Nephron (organoid): ENCODE data around the gene TMEM238.

Experiments used
- H3K27ac Mint-ChIP-seq, 3 experiments: 2 replicates each; pipeline ENCODE4 v1.8.0; 2020; ENCODE audit warnings: mixed read lengths in 3 of 3, mild to moderate bottlenecking in 2 of 3, moderate library complexity in 1 of 3
- H3K27me3 Mint-ChIP-seq: 2 replicates; pipeline ENCODE4 v1.8.0; 2021; ENCODE audit warnings: low read depth, mild to moderate bottlenecking, moderate library complexity, mixed read lengths
- H3K36me3 Mint-ChIP-seq: 2 replicates; pipeline ENCODE4 v1.8.0; 2020; ENCODE audit warnings: low read depth, mixed read lengths
- H3K4me1 Mint-ChIP-seq: 2 replicates; pipeline ENCODE4 v1.8.0; 2020; ENCODE audit warnings: mixed read lengths
- H3K4me3 Mint-ChIP-seq, 3 experiments: 2 replicates each; pipeline ENCODE4 v1.8.0; 2020; ENCODE audit warnings: mild to moderate bottlenecking in 3 of 3, mixed read lengths in 3 of 3, moderate library complexity in 2 of 3
- H3K9me3 Mint-ChIP-seq: 2 replicates; pipeline ENCODE4 v1.8.0; 2020; ENCODE audit warnings: mixed read lengths
- TF ChIP-seq, protein P1 (sequence below), 3 experiments: fragments of 200-600 bp; sonication (generic); IDR thresholded peaks; one replicate each; pipeline ENCODE4 v1.5.0; 2021; ENCODE audit warnings: antibody characterized with exemption in 3 of 3; ENCODE audit not compliant: unreplicated experiment in 3 of 3

The TMEM238 gene

DNA sequence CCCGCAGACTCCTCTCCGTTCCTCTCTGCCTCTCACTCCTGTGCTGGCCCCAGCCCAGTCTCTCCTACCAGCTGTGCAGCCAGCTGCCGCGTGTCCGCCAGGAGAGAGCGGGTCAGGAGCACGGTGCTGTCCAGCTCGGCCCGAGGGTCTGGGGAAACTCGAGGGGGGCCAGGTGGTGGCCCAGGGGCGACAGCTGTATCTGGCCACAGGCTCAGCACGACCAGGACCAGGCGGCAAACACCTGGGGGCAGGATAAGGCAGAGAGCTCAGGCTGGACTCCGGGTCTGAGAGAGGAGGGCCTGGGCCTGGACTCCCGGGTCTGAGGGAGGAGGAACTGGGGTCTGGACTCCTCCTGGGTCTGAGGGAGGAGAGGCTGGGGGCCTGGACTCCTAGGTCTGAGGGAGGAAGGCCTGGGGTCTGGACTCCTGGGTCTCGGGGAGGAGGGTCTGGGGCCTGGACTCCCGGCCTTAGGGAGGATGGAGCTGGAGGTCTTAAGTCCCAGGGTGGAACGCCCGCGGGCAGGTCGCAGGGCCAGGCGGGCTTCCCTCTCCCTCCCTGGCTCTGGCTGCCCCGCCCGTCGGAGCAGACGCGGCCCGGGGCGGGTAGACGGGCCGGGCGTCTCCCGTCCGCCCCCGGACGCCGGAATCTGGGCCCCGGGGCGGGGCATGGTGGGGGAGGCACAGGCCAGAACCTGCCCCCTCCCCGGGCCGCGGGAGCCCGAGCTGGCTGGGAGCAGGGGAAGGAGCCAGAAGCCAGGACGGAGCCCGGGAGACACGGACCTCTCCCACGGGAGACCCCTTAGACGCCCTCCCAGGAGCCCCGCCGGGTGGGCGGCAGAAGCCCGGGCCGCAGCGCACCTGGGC lies 15.2 kb downstream of the TMEM238 start:
- TF ChIP-seq, protein P1, sequence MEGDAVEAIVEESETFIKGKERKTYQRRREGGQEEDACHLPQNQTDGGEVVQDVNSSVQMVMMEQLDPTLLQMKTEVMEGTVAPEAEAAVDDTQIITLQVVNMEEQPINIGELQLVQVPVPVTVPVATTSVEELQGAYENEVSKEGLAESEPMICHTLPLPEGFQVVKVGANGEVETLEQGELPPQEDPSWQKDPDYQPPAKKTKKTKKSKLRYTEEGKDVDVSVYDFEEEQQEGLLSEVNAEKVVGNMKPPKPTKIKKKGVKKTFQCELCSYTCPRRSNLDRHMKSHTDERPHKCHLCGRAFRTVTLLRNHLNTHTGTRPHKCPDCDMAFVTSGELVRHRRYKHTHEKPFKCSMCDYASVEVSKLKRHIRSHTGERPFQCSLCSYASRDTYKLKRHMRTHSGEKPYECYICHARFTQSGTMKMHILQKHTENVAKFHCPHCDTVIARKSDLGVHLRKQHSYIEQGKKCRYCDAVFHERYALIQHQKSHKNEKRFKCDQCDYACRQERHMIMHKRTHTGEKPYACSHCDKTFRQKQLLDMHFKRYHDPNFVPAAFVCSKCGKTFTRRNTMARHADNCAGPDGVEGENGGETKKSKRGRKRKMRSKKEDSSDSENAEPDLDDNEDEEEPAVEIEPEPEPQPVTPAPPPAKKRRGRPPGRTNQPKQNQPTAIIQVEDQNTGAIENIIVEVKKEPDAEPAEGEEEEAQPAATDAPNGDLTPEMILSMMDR (IDR thresholded peaks at IDR 0.05; ENCODE audit: unreplicated experiment in 3 of 3), result no peak
- H3K36me3 Mint-ChIP-seq, result no peaks in the 10 kb centered on the region
- H3K4me1 Mint-ChIP-seq, result peaks cover 12% of the 10 kb centered on the region
- no peaks in the 10 kb centered on the region for H3K9me3 Mint-ChIP-seq
- peaks cover 43% of the 10 kb centered on the region for H3K27me3 Mint-ChIP-seq
- no peak overlapping the region for H3K27ac Mint-ChIP-seq
- H3K4me3 Mint-ChIP-seq, result peak overlapping the region in 2 of 3 experiments; percentile 14 to 52

DNA sequence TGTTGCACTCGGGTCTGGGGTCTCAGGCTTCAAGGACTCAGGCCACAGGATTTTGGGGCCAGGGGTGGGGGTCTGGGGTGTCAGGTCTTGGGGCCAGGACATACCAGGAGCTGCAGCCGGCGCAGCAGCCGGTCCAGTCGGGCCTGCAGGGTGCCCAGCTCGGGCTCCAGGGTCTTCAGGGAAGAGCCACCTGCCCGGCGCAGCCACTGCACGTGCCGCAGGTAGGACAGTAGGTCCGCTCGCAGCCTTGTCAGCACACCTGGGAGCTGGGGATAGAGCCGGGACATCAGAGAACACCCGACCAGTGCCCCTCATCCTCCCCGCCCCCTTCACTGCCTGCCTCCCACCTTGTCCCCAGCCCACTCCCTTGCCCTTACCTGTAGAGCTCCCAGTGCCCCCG lies 16.0 kb downstream of the TMEM238 start:
- peaks cover 39% of the 10 kb centered on the region for H3K27me3 Mint-ChIP-seq
- H3K4me3 Mint-ChIP-seq, result no peak overlapping the region
- H3K9me3 Mint-ChIP-seq, result no peaks in the 10 kb centered on the region
- TF ChIP-seq, protein P1 (IDR thresholded peaks at IDR 0.05; ENCODE audit: unreplicated experiment in 3 of 3), result no peak
- H3K36me3 Mint-ChIP-seq, result no peaks in the 10 kb centered on the region
- peaks cover 7% of the 10 kb centered on the region for H3K4me1 Mint-ChIP-seq
- H3K27ac Mint-ChIP-seq, result no peak overlapping the region

DNA sequence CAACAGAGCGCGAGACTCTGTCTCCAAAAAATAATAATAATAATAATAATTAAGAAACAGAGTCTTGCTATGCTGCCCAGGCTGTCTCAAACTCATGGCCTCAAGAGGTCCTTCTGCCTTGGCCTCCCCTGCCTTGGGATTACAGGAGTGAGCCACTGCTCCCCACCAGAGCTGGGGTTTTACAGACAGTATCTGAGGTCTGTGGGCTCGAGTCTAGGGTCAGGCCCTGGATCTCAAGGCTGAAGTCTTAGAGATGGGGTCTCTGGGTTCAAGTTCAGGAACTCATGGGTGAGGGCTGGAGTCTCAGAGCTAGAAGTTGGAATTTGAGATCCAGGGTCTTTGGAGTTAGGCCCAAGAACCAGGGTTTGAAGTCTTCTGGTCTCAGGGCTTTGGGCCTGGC lies 17.3 kb downstream of the TMEM238 start:
- Mint-ChIP-seq H3K4me3 (peak overlapping the region in 1 of 3 experiments; percentile 49), H3K27me3 (peaks cover 34% of the 10 kb centered on the region), H3K36me3 (no peaks in the 10 kb centered on the region), H3K9me3 (no peaks in the 10 kb centered on the region), H3K27ac (no peak overlapping the region), H3K4me1 (peaks cover 7% of the 10 kb centered on the region)
- TF ChIP-seq, protein P1 (IDR thresholded peaks at IDR 0.05; ENCODE audit: unreplicated experiment in 3 of 3), result no peak

DNA sequence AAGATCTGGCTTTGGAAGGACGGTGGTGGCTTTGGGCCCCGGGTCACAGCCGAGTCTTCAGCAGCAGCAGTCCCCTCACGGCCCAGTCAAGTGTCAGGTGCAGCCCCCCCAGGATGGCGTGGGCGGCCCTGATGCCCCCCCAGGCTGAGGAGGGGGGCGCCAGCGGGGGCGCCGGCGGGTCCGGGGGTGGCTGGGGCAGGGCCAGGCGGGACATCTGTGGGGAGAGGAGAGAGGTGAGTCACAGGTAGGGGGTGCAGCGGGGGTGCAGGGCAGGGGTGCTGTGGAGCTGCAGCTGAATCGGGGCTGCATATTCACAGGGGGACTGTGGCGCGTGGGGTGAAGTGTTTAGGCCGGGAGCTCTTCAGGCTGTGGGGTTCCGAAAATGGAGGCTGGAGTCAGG lies 18.1 kb downstream of the TMEM238 start:
- Mint-ChIP-seq H3K36me3 (no peaks in the 10 kb centered on the region), H3K9me3 (no peaks in the 10 kb centered on the region), H3K27ac (no peak overlapping the region), H3K4me1 (peaks cover 6% of the 10 kb centered on the region), H3K4me3 (no peak overlapping the region), H3K27me3 (peaks cover 26% of the 10 kb centered on the region)
- TF ChIP-seq, protein P1 (IDR thresholded peaks at IDR 0.05; ENCODE audit: unreplicated experiment in 3 of 3), result no peak

DNA sequence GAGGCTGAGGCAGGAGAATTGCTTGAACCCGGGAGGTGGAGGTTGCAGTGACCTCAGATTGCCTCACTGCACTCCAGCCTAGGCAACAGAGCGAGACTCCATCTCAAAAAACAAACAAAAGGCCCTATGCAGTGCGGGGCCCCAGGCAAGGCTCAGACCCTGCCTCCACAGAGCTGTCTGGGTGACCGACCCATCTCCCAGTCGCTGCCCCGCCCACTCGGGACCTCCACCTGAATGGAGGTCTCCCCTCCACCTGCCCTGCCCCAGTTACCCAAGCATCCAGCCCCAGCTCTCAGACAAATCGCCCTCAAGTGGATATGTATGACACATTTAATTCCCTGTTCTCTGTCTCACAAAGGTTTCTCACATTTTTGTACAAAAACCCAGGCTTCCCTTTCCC lies 18.8 kb downstream of the TMEM238 start:
- Mint-ChIP-seq H3K27me3 (peaks cover 20% of the 10 kb centered on the region), H3K4me1 (no peaks in the 10 kb centered on the region), H3K36me3 (no peaks in the 10 kb centered on the region), H3K9me3 (no peaks in the 10 kb centered on the region), H3K4me3 (no peak overlapping the region), H3K27ac (no peak overlapping the region)
- TF ChIP-seq, protein P1 (IDR thresholded peaks at IDR 0.05; ENCODE audit: unreplicated experiment in 3 of 3), result no peak
